Parathyroid adenoma (tissue), 2 donors: ENCODE measurements around the gene KDM4B.

Source experiments
- H2AFZ ChIP-seq: fragments of 300-600 bp; sonication (generic); one replicate; pipeline ENCODE4 v1.7.0; 2017; ENCODE audit warnings: antibody characterized with exemption, mild to moderate bottlenecking
- H3K27ac ChIP-seq: fragments of 300-600 bp; sonication (generic); one replicate; pipeline ENCODE4 v1.7.0; 2017
- H3K27me3 ChIP-seq: fragments of 300-600 bp; sonication (generic); one replicate; pipeline ENCODE4 v1.7.0; 2017; ENCODE audit warnings: low read length; ENCODE audit not compliant: control insufficient read depth, insufficient read depth
- H3K36me3 ChIP-seq: fragments of 300-600 bp; sonication (generic); one replicate; pipeline ENCODE4 v1.7.0; 2017; ENCODE audit warnings: low read length; ENCODE audit not compliant: control insufficient read depth, insufficient read depth
- H3K4me1 ChIP-seq: fragments of 300-600 bp; sonication (generic); one replicate; pipeline ENCODE4 v1.7.0; 2017; ENCODE audit warnings: control low read depth
- H3K4me2 ChIP-seq: fragments of 300-600 bp; sonication (generic); one replicate; pipeline ENCODE4 v1.7.0; 2017; ENCODE audit warnings: low read length
- H3K4me3 ChIP-seq: fragments of 300-600 bp; sonication (generic); one replicate; pipeline ENCODE4 v1.7.0; 2017; ENCODE audit warnings: low read depth, low read length
- H3K79me2 ChIP-seq: fragments of 300-600 bp; sonication (generic); one replicate; pipeline ENCODE4 v1.7.0; 2017; ENCODE audit warnings: control low read depth
- H3K9ac ChIP-seq: fragments of 300-600 bp; sonication (generic); one replicate; pipeline ENCODE4 v1.7.0; 2017; ENCODE audit warnings: mild to moderate bottlenecking
- H3K9me3 ChIP-seq: fragments of 300-600 bp; sonication (generic); one replicate; pipeline ENCODE4 v1.7.0; 2017; ENCODE audit warnings: low read length; ENCODE audit not compliant: control insufficient read depth
- TF ChIP-seq, protein P1 (sequence below): fragments of 300-600 bp; sonication (generic); IDR thresholded peaks from one replicate; pipeline ENCODE4 v1.7.0; 2017; ENCODE audit warnings: antibody characterized with exemption, mild to moderate bottlenecking
- donor health status: primary hyperparathyroidism.

KDM4B gene

GRCh38 chr19:5137114-5137513, 168.2 kb downstream of the KDM4B start:
- Histone ChIP-seq H2AFZ (no peak overlapping the region), H3K4me1 (peaks cover 2% of the 10 kb centered on the region), H3K4me2 (no peak overlapping the region), H3K79me2 (no peaks in the 10 kb centered on the region), H3K27ac (no peak overlapping the region), H3K4me3 (no peak overlapping the region), H3K36me3 (no peaks in the 10 kb centered on the region), H3K9ac (no peak overlapping the region), H3K27me3 (no peaks in the 10 kb centered on the region), H3K9me3 (no peaks in the 10 kb centered on the region)
- TF ChIP-seq, protein P1, sequence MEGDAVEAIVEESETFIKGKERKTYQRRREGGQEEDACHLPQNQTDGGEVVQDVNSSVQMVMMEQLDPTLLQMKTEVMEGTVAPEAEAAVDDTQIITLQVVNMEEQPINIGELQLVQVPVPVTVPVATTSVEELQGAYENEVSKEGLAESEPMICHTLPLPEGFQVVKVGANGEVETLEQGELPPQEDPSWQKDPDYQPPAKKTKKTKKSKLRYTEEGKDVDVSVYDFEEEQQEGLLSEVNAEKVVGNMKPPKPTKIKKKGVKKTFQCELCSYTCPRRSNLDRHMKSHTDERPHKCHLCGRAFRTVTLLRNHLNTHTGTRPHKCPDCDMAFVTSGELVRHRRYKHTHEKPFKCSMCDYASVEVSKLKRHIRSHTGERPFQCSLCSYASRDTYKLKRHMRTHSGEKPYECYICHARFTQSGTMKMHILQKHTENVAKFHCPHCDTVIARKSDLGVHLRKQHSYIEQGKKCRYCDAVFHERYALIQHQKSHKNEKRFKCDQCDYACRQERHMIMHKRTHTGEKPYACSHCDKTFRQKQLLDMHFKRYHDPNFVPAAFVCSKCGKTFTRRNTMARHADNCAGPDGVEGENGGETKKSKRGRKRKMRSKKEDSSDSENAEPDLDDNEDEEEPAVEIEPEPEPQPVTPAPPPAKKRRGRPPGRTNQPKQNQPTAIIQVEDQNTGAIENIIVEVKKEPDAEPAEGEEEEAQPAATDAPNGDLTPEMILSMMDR, result no peak

DNA sequence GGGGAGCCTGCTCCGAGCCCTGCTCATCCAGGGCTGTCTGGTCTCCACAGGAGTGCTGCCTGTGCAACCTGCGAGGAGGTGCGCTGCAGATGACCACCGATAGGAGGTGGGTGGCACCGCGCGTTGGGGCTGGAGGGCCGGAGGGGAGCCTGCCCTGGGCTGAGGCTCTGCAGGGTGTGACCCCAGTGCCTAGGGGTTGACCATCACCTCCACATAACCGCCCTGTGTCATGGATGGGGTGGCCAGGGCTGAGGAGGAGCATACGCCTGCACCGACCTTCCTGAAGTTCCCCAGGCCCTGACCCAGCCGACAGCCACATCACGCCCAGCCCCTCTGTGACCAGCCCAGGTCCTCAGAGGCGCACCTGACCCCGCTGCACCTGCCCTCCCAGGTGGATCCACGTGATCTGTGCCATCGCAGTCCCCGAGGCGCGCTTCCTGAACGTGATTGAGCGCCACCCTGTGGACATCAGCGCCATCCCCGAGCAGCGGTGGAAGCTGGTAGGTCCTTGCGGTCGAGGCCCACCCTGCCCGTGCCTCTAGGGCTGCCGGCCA, 168.7 kb downstream of the KDM4B start:
- H3K9me3 ChIP-seq, result no peaks in the 10 kb centered on the region
- H3K79me2 ChIP-seq, result no peaks in the 10 kb centered on the region
- no peak overlapping the region for H3K9ac ChIP-seq
- H3K4me1 ChIP-seq, result no peaks in the 10 kb centered on the region
- H3K4me3 ChIP-seq, result no peak overlapping the region
- H2AFZ ChIP-seq, result no peak overlapping the region
- no peak overlapping the region for H3K4me2 ChIP-seq
- TF ChIP-seq, protein P1, result no peak
- H3K27ac ChIP-seq, result no peak overlapping the region
- H3K36me3 ChIP-seq, result no peaks in the 10 kb centered on the region
- H3K27me3 ChIP-seq, result no peaks in the 10 kb centered on the region

DNA sequence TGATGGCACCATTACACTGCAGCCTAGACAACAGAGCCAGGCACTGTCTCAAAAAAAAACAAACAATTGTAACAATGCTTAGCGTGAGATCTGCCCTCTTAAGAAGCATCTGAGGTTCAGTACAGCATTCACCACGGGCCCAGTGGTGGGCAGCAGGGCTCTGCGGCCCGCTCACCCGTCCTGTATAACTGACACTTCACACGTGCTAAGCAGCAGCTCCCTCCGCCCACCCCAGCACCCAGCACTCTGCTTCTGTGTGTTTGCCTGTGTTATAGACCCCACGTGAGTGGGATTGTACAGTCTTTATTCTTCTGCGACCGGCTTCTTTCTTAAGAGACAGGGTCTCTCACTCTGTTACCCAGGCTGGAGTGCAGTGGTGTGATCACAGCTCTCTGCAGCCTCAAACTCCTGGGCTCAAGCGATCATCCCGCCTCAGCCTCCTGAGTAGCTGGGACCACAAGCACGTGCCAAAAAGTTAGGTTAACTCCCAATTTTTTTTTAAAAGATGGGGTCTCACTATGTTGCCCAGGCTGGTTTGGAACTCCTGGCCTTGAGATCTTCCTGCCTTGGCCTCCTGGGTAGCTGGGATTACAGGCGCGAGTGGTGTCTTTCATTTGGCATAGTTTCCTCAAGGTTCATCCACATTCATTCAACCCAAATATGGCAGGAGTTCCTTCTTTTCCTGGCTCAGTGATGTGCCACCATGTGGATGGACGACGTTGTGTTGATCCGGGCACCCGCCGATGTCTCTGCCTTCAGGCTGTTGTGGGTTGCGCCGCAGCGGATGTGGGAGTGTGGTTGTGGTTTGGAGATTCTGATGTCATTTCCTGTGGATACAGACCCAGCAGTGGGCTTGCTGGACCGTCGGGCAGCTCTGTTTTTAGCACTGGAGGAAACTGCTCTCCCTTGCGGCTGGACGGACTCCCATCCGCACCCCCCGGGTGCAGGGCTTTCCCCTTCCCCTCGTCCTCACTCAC, 170.0 kb downstream of the KDM4B start:
- Histone ChIP-seq H3K27me3 (no peaks in the 10 kb centered on the region), H3K36me3 (no peaks in the 10 kb centered on the region), H3K9ac (no peak overlapping the region), H3K4me3 (no peak overlapping the region), H2AFZ (no peak overlapping the region), H3K4me2 (no peak overlapping the region), H3K4me1 (no peaks in the 10 kb centered on the region), H3K27ac (no peak overlapping the region), H3K79me2 (no peaks in the 10 kb centered on the region), H3K9me3 (no peaks in the 10 kb centered on the region)
- TF ChIP-seq, protein P1, result no peak

- H3K4me2 ChIP-seq, result no peak overlapping the region
- no peak overlapping the region for H3K9ac ChIP-seq
- no peak overlapping the region for H3K4me3 ChIP-seq
- H3K36me3 ChIP-seq, result no peaks in the 10 kb centered on the region
- H3K27me3 ChIP-seq, result no peaks in the 10 kb centered on the region
- TF ChIP-seq, protein P1, result no peak
- H3K4me1 ChIP-seq, result no peaks in the 10 kb centered on the region
- H3K9me3 ChIP-seq, result no peaks in the 10 kb centered on the region
- no peak overlapping the region for H3K27ac ChIP-seq
- no peaks in the 10 kb centered on the region for H3K79me2 ChIP-seq
- no peak overlapping the region for H2AFZ ChIP-seq
Measured at GRCh38 chr19:5139583-5140325, 170.8 kb downstream of the KDM4B start.
